Aorta (tissue), 5 donors: ENCODE results near the gene UBE3D. TPM values are rescaled to one million over a fixed set of nuclear protein-coding genes. Genes with fewer than 3 reads are reported as not detected.

Experiments
- ATAC-seq: fragments of 200-7000 bp; cut with Tn5 transposase; one replicate; pipeline ENCODE4 v1.9.1; 2022; ENCODE audit warnings: moderate library complexity; ENCODE audit not compliant: low FRiP score
- DNase-seq, 2 donors: peaks; one replicate each; pipeline ENCODE4 v3.0.0-alpha.2; 2020
- H3K27ac ChIP-seq, 2 donors: one replicate each; pipeline ENCODE4 v1.5.1; 2013; ENCODE audit warnings: low read length in 2 of 2, mild to moderate bottlenecking in 2 of 2, moderate library complexity in 2 of 2, control low read depth in 1 of 2, inconsistent platforms in 1 of 2, low read depth in 1 of 2
- H3K27me3 ChIP-seq, 2 donors: one replicate each; pipeline ENCODE4 v1.6.1; 2013; ENCODE audit warnings: control low read depth in 1 of 2, low read length in 1 of 2, mild to moderate bottlenecking in 1 of 2, moderate library complexity in 1 of 2; ENCODE audit not compliant: insufficient read depth in 2 of 2, control insufficient read depth in 1 of 2
- H3K36me3 ChIP-seq, 2 donors: one replicate each; pipeline ENCODE4 v1.6.1; 2013; ENCODE audit warnings: control low read depth in 1 of 2, low read length in 1 of 2, mild to moderate bottlenecking in 1 of 2; ENCODE audit not compliant: insufficient read depth in 2 of 2, control insufficient read depth in 1 of 2
- H3K4me1 ChIP-seq, 2 donors: one replicate each; pipeline ENCODE4 v1.6.1; 2013; ENCODE audit warnings: low read length in 2 of 2, control low read depth in 1 of 2, mild to moderate bottlenecking in 1 of 2, moderate library complexity in 1 of 2; ENCODE audit not compliant: insufficient read depth in 2 of 2, control insufficient read depth in 1 of 2
- H3K4me3 ChIP-seq, 2 donors: one replicate each; pipeline ENCODE4 v1.5.1; 2013; ENCODE audit warnings: low read length in 2 of 2, control low read depth in 1 of 2, mild to moderate bottlenecking in 1 of 2
- H3K9me3 ChIP-seq: one replicate; pipeline ENCODE4 v1.6.1; 2013; ENCODE audit warnings: mild to moderate bottlenecking, low read length; ENCODE audit not compliant: control insufficient read depth
- WGBS, 2 donors: extraction: QIAGEN DNeasy Blood & Tissue Kit; methylation state at CpG; one replicate each; pipeline ENCODE4 v1.1.7; 2013; 5-methylcytosine and 5-hydroxymethylcytosine counted together
- intact Hi-C, 2 donors: fragments of 100-400 bp; cut with DNase I; formaldehyde crosslinking; loops; one replicate each; pipeline versions ENCODE4 v1.14.2 to v1.15.0; 2022
- long read RNA-seq, 2 donors: library from polyadenylated mRNA; unstranded; transcript quantifications; one replicate each; pipeline ENCODE4 v2.0.0, GENCODE V29; 2020 to 2021
- polyA plus RNA-seq, 2 donors: library from polyadenylated mRNA; stranded (reverse); fragments of 200-250 nt; gene quantifications; one replicate each; pipeline ENCODE4 v1.2.3, GENCODE V29; 2013
- total RNA-seq, 2 donors: library from RNA; stranded (reverse); fragmentation: NEBNext Ultra II Directional; extraction: Animal tissue kit (Norgen Biotek cat#: 25700); gene quantifications; one replicate each; pipeline ENCODE4 v1.2.1, GENCODE V29; 2021
- donor health status: healthy with polysubstance abuse.
- donor health status: Bipolar disorder and iron deficiency.
- donor health status: DM: no; HTN: no; CAD: no.
- donor health status: DM: no; HTN: no; CAD: no.
- donor health status: DM: yes; HTN: yes; CAD: no.

Gene UBE3D
- total RNA-seq, result 1 to 10 TPM; 4.8 to 7.7 TPM
- 1 to 10 TPM; 1.8 to 2.6 TPM for polyA plus RNA-seq
- long read RNA-seq, donor 1, partial matches to known transcripts, result 2 of 10 reads
- long read RNA-seq, donor 1, other reads (novel, unspliced or antisense), result 4 of 10 reads
- long read RNA-seq, donor 2, partial matches to known transcripts, result 3 of 6 reads
- long read RNA-seq, donor 2, other reads (novel, unspliced or antisense), result 3 of 6 reads

GRCh38 chr6:83065511-83066192, at the start of gene UBE3D:
TSS of gene UBE3D (minus strand) at chr6:83065841. CDS start at chr6:83065718, 123 bp downstream.
- no peaks in the 10 kb centered on the region for H3K4me1 ChIP-seq
- peak; percentile 95 for ATAC-seq
- peak within 1 kb of the TSS; percentile 81 to 82 for H3K4me3 ChIP-seq
- 2% methylated on average over 48 of the region's 48 CpGs for WGBS, 2 donors
- H3K27ac ChIP-seq, result no peak within 1 kb of the TSS
- H3K27me3 ChIP-seq, result no peaks in the 10 kb centered on the region
- no peaks in the 10 kb centered on the region for H3K36me3 ChIP-seq
- H3K9me3 ChIP-seq, result no peaks in the 10 kb centered on the region
- DNase-seq, result peak; percentile 91 to 98
- intact Hi-C loops, result loop anchor here (2.0 to 10.0 kb wide), 5 partner anchors 52 to 449 kb away; partner anchors contain the start of genes PGM3 (in 1 of the 2), PRSS35 (in 1 of the 2) and RWDD2A (in 1 of the 2)

GRCh38 chr6:83114164-83114563, 48.5 kb upstream of the UBE3D start:
- Histone ChIP-seq H3K36me3 (no peaks in the 10 kb centered on the region), H3K27me3 (no peaks in the 10 kb centered on the region), H3K4me3 (no peak overlapping the region), H3K4me1 (no peaks in the 10 kb centered on the region), H3K9me3 (no peaks in the 10 kb centered on the region), H3K27ac (no peak overlapping the region)
- ATAC-seq (no peak), DNase-seq (no peak)
- WGBS, 2 donors, result 24 to 29% methylated on average over 1 of the region's 1 CpG
- intact Hi-C loops, result no loop called here

GRCh38 chr6:83113258-83113657, 47.6 kb upstream of the UBE3D start:
- ATAC-seq, result no peak
- intact Hi-C loops, result no loop called here
- no peaks in the 10 kb centered on the region for H3K36me3 ChIP-seq
- no peaks in the 10 kb centered on the region for H3K4me1 ChIP-seq
- 33 to 38% methylated on average over 4 of the region's 4 CpGs for WGBS, 2 donors
- no peak for DNase-seq
- no peaks in the 10 kb centered on the region for H3K27me3 ChIP-seq
- H3K9me3 ChIP-seq, result no peaks in the 10 kb centered on the region
- no peak overlapping the region for H3K4me3 ChIP-seq
- no peak overlapping the region for H3K27ac ChIP-seq

DNA sequence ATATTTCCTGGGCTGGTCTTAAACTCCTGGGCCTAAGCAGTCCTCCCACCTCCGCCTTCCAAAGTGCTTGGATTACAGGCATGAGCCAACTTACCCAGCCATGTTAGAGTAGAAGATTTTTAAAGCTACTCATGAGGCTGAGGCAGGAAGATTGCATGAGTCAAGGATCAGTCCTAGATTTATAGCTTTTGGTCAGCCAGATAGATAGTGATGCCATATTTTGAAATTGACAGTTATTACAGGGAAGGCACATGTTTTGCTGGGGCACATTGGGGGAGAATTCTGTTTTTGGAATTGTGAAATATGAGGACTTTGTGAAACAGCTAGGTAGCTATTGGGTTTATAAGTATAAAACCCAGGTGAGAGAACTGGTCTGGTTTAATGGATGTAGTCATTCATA, 42.7 kb upstream of the UBE3D start:
- DNase-seq, result no peak
- Histone ChIP-seq H3K36me3 (no peaks in the 10 kb centered on the region), H3K4me3 (no peak overlapping the region), H3K4me1 (no peaks in the 10 kb centered on the region), H3K27me3 (no peaks in the 10 kb centered on the region), H3K27ac (no peak overlapping the region), H3K9me3 (no peaks in the 10 kb centered on the region)
- 97 to 99% methylated on average over 1 of the region's 1 CpG for WGBS, 2 donors
- intact Hi-C loops, result no loop called here
- no peak for ATAC-seq

GRCh38 chr6:83098589-83098988, 32.9 kb upstream of the UBE3D start:
- no peak overlapping the region for H3K4me3 ChIP-seq
- ATAC-seq, result no peak
- H3K27me3 ChIP-seq, result no peaks in the 10 kb centered on the region
- 70 to 71% methylated on average over 3 of the region's 3 CpGs for WGBS, 2 donors
- H3K9me3 ChIP-seq, result no peaks in the 10 kb centered on the region
- no peak for DNase-seq
- intact Hi-C loops, result no loop called here
- H3K36me3 ChIP-seq, result no peaks in the 10 kb centered on the region
- no peaks in the 10 kb centered on the region for H3K4me1 ChIP-seq
- H3K27ac ChIP-seq, result no peak overlapping the region

DNA sequence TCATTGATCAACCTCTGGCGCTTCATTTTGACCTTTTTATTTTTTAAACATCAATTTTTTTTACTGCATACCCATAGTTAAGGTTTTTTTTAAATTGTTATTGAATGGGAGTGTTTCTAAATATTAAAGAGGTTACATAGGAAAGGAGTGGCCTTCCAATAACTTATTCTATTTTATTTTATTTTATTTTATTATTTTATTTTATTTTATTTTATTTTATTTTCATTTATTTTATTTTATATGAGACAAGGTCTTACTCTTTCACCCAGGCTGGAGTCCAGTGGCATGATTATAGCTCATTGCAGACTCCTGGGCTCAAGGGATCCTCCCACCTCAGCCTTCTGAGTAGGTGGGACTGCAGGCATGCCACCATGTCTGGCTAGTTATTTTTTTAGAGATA, 32.0 kb upstream of the UBE3D start:
- H3K4me1 ChIP-seq, result no peaks in the 10 kb centered on the region
- H3K4me3 ChIP-seq, result no peak overlapping the region
- intact Hi-C loops, result no loop called here
- no peaks in the 10 kb centered on the region for H3K9me3 ChIP-seq
- no peak overlapping the region for H3K27ac ChIP-seq
- H3K36me3 ChIP-seq, result no peaks in the 10 kb centered on the region
- 65 to 68% methylated on average over 1 of the region's 1 CpG for WGBS, 2 donors
- no peak for DNase-seq
- no peak for ATAC-seq
- no peaks in the 10 kb centered on the region for H3K27me3 ChIP-seq

GRCh38 chr6:83097204-83097603, 31.6 kb upstream of the UBE3D start:
- no peaks in the 10 kb centered on the region for H3K9me3 ChIP-seq
- no peaks in the 10 kb centered on the region for H3K4me1 ChIP-seq
- no peaks in the 10 kb centered on the region for H3K27me3 ChIP-seq
- no peak for DNase-seq
- no peak for ATAC-seq
- WGBS, 2 donors, result 16 to 17% methylated on average over 2 of the region's 2 CpGs
- H3K27ac ChIP-seq, result no peak overlapping the region
- no peaks in the 10 kb centered on the region for H3K36me3 ChIP-seq
- H3K4me3 ChIP-seq, result no peak overlapping the region
- intact Hi-C loops, result no loop called here

DNA sequence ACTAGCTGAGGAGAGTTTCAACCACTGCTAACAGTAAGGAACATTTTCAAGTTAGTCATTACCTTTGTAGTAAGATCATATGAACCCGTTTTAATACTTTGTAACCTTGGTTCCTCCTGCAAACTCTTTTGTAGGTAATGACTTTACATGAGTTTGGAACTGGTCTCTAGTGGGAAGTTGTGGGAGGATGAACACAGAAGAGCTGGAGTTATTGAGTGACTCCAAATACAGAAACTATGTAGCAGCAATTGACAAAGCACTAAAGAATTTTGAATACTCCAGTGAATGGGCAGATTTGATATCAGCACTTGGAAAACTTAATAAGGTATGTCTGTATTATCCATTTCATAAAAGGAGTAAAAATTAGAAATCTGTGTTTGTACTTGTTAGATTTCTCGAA, 31.1 kb upstream of the UBE3D start:
- no peaks in the 10 kb centered on the region for H3K36me3 ChIP-seq
- no peak overlapping the region for H3K27ac ChIP-seq
- 28 to 41% methylated on average over 2 of the region's 2 CpGs for WGBS, 2 donors
- no peaks in the 10 kb centered on the region for H3K9me3 ChIP-seq
- no peak overlapping the region for H3K4me3 ChIP-seq
- ATAC-seq (no peak), DNase-seq (no peak)
- H3K4me1 ChIP-seq, result no peaks in the 10 kb centered on the region
- H3K27me3 ChIP-seq, result no peaks in the 10 kb centered on the region
- intact Hi-C loops, result no loop called here

DNA sequence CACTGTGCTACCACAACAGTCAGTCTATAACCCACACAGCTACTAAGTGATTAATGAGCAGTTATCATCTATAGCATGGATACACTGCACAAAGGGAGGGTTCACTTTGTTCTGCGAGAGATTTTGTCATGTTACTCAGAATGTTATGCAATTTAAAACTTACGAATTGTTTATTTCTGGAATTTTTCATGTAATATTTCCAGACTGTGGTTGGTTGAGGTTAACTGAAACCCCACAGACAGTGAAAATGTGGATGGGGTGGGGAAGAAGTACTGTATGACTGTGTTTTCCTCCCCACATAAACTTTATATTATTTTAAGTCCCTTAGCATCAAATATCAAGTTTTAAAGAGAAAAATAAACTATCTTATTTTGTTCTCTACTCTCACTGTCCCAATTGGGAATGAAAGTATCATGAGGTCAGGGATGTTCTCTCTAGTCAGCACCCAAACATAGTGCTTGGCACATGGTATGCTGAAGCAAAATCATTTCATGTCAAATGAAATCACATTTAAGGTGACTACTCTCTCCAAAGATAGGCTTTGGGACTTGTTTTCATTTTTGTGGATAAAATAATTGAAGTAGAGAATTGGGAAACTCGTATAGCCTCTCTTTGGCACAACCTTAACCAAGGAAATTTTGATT, 27.2 kb upstream of the UBE3D start:
- ATAC-seq, result no peak
- no peak overlapping the region for H3K27ac ChIP-seq

More for the DNA sequence above, 27.2 kb upstream of the UBE3D start:
- Histone ChIP-seq H3K27me3 (no peaks in the 10 kb centered on the region), H3K36me3 (no peaks in the 10 kb centered on the region), H3K4me3 (no peak overlapping the region), H3K9me3 (no peaks in the 10 kb centered on the region), H3K4me1 (no peaks in the 10 kb centered on the region)
- intact Hi-C loops, result no loop called here
- 74 to 77% methylated on average over 3 of the region's 3 CpGs for WGBS, 2 donors
- no peak for DNase-seq
